LNCAP (cell line): ENCODE data around the gene VPS41.
A peak's percentile ranks its signal among the peaks of the same experiment; 100 is the strongest.

ENCODE experiments used
- CTCF ChIP-seq: fragments of 450-650 bp; IDR thresholded peaks from 2 replicates; pipeline ENCODE4 v1.5.1; 2017; ENCODE audit warnings: mild to moderate bottlenecking

Gene VPS41

GRCh38 chr7:38940774-38941173, 31.8 kb upstream of the VPS41 start:
- no peak for TF ChIP-seq CTCF

DNA sequence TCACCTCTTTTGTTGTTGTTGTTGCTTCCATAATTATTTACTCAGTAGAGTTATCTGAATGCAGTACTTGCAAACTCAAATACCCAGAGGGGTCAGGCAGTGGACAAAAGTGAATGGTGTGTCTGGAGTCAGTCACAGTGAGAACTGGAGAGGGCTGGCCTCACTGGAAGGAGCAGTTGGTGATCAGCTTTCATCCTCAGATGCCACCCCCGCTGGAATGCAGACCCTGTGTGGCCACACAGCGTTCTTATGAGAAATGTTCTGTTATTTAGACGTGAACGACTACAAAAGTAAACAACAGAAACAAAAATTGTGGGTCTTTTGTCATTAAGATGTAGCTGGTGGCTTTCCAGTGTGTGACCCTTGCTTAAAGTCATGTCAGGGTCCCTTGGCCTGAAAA, 29.6 kb upstream of the VPS41 start:
- no peak for TF ChIP-seq CTCF

- TF ChIP-seq CTCF, result no peak
These were observed 29.1 kb upstream of the VPS41 start for GRCh38 chr7:38938001-38938485.

DNA sequence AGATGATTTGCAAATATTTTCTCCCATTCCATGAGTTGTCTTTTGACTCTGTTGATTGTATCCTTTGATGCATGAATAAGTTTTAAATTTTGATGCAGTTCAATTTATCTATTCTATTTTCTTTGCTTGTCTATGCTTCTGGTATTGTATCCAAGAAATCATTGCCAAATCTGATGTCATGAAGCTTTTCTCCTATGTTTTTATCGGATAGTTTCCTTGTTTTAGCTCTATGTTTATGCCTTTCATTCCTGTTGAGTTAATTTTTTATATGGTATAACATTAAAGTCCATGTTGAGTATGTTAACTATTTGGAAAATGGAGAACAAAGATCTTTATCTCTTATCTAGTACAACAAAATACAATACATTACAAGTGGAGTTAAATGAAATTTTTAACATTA, 27.6 kb upstream of the VPS41 start:
- TF ChIP-seq CTCF, result no peak

DNA sequence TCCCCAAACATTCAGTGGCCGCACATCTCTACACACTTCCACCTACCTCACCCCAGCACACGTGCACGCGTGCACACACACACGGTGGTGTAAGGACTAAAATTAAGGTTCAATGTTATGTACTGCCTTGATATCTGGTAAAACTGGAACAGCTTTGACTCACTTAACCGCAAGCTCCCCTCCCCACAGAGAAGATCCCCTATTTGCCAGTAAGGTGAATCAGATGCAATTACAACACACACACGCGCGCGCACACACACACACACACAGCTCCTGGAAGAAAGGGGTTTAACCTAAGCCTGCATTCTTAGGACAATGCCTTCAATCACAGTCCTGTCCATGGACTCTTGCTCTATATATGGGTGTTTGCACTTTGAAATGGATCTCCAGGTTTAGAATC, 25.5 kb upstream of the VPS41 start:
- TF ChIP-seq CTCF, result no peak

DNA sequence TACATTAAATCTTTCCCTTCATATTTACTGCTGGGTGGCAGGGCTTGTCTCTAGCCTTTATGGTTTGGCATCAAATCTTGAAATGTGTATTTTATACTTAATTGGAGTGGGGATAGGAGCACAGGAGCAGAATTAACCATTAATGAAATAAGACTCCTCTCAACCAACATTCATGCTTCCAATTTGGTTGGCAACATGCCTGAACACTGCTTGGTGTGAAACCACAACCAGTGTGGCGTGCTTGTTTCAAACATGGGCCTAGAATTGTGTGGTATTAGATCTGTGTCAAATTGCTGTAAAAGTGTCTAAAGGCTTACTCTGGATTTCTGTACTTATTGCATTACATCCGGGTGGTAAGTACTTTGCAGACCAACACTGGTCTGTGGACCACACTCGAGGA, 25.1 kb upstream of the VPS41 start:
- TF ChIP-seq CTCF, result no peak

DNA sequence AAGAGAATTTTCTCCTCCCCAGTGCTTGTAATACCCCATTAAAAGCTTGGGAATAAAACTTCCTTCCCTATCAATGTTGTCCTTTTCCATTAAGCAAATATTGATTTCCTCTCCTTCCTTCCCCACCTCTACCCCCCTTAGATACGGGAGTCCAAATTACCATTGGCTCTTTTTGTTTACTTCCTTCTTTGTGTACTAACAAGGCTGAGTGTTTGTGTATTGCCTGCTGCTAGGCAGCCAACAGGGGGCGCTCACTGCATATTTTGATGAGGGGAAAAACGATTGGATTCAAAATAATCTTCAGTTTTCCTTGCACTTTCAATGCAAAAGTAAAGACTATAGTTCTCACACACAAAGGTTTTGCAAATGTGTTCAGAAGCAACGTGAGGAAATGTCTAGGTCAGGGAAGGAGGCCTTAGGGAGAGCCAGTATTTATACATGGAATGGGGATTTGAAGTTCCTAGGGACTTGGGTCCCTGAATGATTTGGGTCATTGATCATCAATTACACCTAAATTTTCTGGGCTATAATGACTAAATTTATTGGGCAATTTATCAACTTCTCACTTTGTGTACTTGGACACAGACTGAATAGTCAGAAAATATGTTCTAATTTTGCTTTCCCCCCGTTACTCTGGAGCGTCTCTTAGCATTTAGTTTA, 23.6 kb upstream of the VPS41 start:
- peak; percentile 99 for TF ChIP-seq CTCF
